HEK293 (cell line): ENCODE measurements around the gene FAM184A.

Experiments
- CTCF ChIA-PET: fragments of 350-600 bp; formaldehyde crosslinking; extraction: SDS; loops from one replicate; lab custom pipeline; 2021; ENCODE audit warnings: antibody characterized with exemption; lab: Yijun Ruan, JAX
- POLR2A ChIA-PET: fragments of 300-600 bp; formaldehyde crosslinking; extraction: SDS; loops from one replicate; lab custom pipeline; 2020; ENCODE audit warnings: antibody characterized with exemption, inconsistent platforms; lab: Yijun Ruan, JAX
- H3K27ac ChIP-seq: fragments of 200-500 bp; sonication (Bioruptor generic); 2 replicates; pipeline ENCODE4 v1.5.1; 2014; ENCODE audit warnings: low read depth, low read length, control low read depth, inconsistent platforms; ENCODE audit errors: extremely low read depth
- H3K36me3 ChIP-seq, 2 experiments: fragments of 200-500 bp in 1 of 2; sonication (Bioruptor generic) in 1 of 2; 1 replicate in 1 of 2; 2 replicates in 1 of 2; pipeline ENCODE4 v1.5.1; 2014 to 2017; ENCODE audit warnings: inconsistent platforms in 2 of 2, low read length in 2 of 2; ENCODE audit not compliant: control insufficient read depth in 2 of 2, insufficient read depth in 1 of 2
- H3K4me1 ChIP-seq: fragments of 200-500 bp; sonication (Bioruptor generic); 2 replicates; pipeline ENCODE4 v1.5.1; 2014; ENCODE audit warnings: mild to moderate bottlenecking, low read length, inconsistent platforms; ENCODE audit not compliant: control insufficient read depth, insufficient read depth
- H3K4me3 ChIP-seq: 2 replicates; pipeline ENCODE4 v1.5.1; 2011; ENCODE audit warnings: low read depth, mild to moderate bottlenecking, control low read depth, low read length, moderate library complexity
- H3K9me3 ChIP-seq: fragments of 200-500 bp; sonication (Bioruptor generic); 2 replicates; pipeline ENCODE4 v1.5.1; 2014; ENCODE audit warnings: low read depth, low read length, inconsistent platforms; ENCODE audit not compliant: control insufficient read depth, insufficient read depth
- FEZF1 ChIP-seq: fragments of 450-650 bp; formaldehyde crosslinking; IDR thresholded peaks from 2 replicates; pipeline ENCODE4 v1.5.1; 2016; ENCODE audit warnings: missing biosample characterization, missing genetic modification characterization
- INSM2 ChIP-seq: fragments of 450-650 bp; formaldehyde crosslinking; IDR thresholded peaks from 2 replicates; pipeline ENCODE4 v1.5.1; 2016; ENCODE audit warnings: missing biosample characterization, missing genetic modification characterization
- KLF10 ChIP-seq: fragments of 450-650 bp; IDR thresholded peaks from 2 replicates; pipeline ENCODE4 v1.5.1; 2018; ENCODE audit warnings: missing biosample characterization, mild to moderate bottlenecking, missing genetic modification characterization
- KLF16 ChIP-seq: fragments of 450-650 bp; formaldehyde crosslinking; IDR thresholded peaks from 2 replicates; pipeline ENCODE4 v1.5.1; 2017; ENCODE audit warnings: missing biosample characterization, missing genetic modification characterization
- KLF7 ChIP-seq: fragments of 450-650 bp; formaldehyde crosslinking; IDR thresholded peaks from 2 replicates; pipeline ENCODE4 v1.5.1; 2016; ENCODE audit warnings: missing biosample characterization, missing genetic modification characterization, borderline replicate concordance
- KLF8 ChIP-seq: fragments of 450-650 bp; formaldehyde crosslinking; IDR thresholded peaks from 2 replicates; pipeline ENCODE4 v1.5.1; 2016; ENCODE audit warnings: missing biosample characterization, missing genetic modification characterization
- ZBTB10 ChIP-seq: fragments of 450-650 bp; formaldehyde crosslinking; IDR thresholded peaks from 2 replicates; pipeline ENCODE4 v1.5.1; 2016; ENCODE audit warnings: missing biosample characterization, missing genetic modification characterization
- ZFHX2 ChIP-seq: fragments of 450-650 bp; formaldehyde crosslinking; conservative IDR thresholded peaks from 2 replicates; pipeline ENCODE4 v1.5.1; 2016; ENCODE audit warnings: missing biosample characterization, missing genetic modification characterization
- ZNF112 ChIP-seq: fragments of 450-650 bp; formaldehyde crosslinking; IDR thresholded peaks from 2 replicates; pipeline ENCODE4 v1.5.0; 2017; ENCODE audit warnings: missing biosample characterization, missing genetic modification characterization
- ZNF335 ChIP-seq: fragments of 450-650 bp; formaldehyde crosslinking; conservative IDR thresholded peaks from 2 replicates; pipeline ENCODE4 v1.5.1; 2016; ENCODE audit warnings: missing biosample characterization, missing genetic modification characterization
- ZNF341 ChIP-seq: fragments of 450-650 bp; formaldehyde crosslinking; IDR thresholded peaks from 2 replicates; pipeline ENCODE4; 2016; ENCODE audit warnings: low read depth, missing biosample characterization, missing genetic modification characterization
- ZNF416 ChIP-seq: fragments of 450-650 bp; formaldehyde crosslinking; IDR thresholded peaks from 2 replicates; pipeline ENCODE4 v1.5.1; 2016; ENCODE audit warnings: missing biosample characterization, missing genetic modification characterization
- ZNF423 ChIP-seq: fragments of 450-650 bp; formaldehyde crosslinking; IDR thresholded peaks from 2 replicates; pipeline ENCODE4 v1.5.1; 2016; ENCODE audit warnings: missing biosample characterization, missing genetic modification characterization
- ZNF555 ChIP-seq: fragments of 450-650 bp; formaldehyde crosslinking; conservative IDR thresholded peaks from 2 replicates; pipeline ENCODE4 v1.5.1; 2017; ENCODE audit warnings: missing biosample characterization, mild to moderate bottlenecking, missing genetic modification characterization, inconsistent platforms
- ZNF596 ChIP-seq: fragments of 450-650 bp; IDR thresholded peaks from 2 replicates; pipeline ENCODE4 v1.5.0; 2018; ENCODE audit warnings: missing biosample characterization, mild to moderate bottlenecking, missing genetic modification characterization, moderate library complexity
- ZNF610 ChIP-seq: fragments of 450-650 bp; formaldehyde crosslinking; IDR thresholded peaks from 2 replicates; pipeline ENCODE4 v1.5.1; 2016; ENCODE audit warnings: missing biosample characterization, missing genetic modification characterization, borderline replicate concordance
- ZNF623 ChIP-seq: fragments of 450-650 bp; formaldehyde crosslinking; IDR thresholded peaks from 2 replicates; pipeline ENCODE4 v1.5.1; 2016; ENCODE audit warnings: missing biosample characterization, missing genetic modification characterization
- ZNF777 ChIP-seq: fragments of 450-650 bp; formaldehyde crosslinking; IDR thresholded peaks from 2 replicates; pipeline ENCODE4 v1.5.1; 2017; ENCODE audit warnings: missing biosample characterization, missing genetic modification characterization, borderline replicate concordance
- ZSCAN16 ChIP-seq: fragments of 450-650 bp; formaldehyde crosslinking; IDR thresholded peaks from 2 replicates; pipeline ENCODE4 v1.5.1; 2016; ENCODE audit warnings: missing biosample characterization, missing genetic modification characterization
- TF ChIP-seq, protein P1 (sequence below): fragments of 450-650 bp; formaldehyde crosslinking; IDR thresholded peaks from 2 replicates; pipeline ENCODE4 v1.5.1; 2016; ENCODE audit warnings: missing biosample characterization, missing genetic modification characterization
- TF ChIP-seq, protein P2 (sequence below): fragments of 450-650 bp; formaldehyde crosslinking; IDR thresholded peaks from 2 replicates; pipeline ENCODE4 v1.5.1; 2016; ENCODE audit warnings: missing biosample characterization, missing genetic modification characterization
- TF ChIP-seq, protein P3 (sequence below): fragments of 450-650 bp; formaldehyde crosslinking; IDR thresholded peaks from 2 replicates; pipeline ENCODE4 v1.5.1; 2017; ENCODE audit warnings: missing biosample characterization, missing genetic modification characterization
- TF ChIP-seq, protein P4 (sequence below): fragments of 450-650 bp; formaldehyde crosslinking; optimal IDR thresholded peaks from 2 replicates; pipeline ENCODE3; 2016; ENCODE audit warnings: missing biosample characterization, mild to moderate bottlenecking, missing genetic modification characterization

The FAM184A gene

GRCh38 chr6:118934461-118935330, 143.8 kb downstream of the FAM184A start, which contains the start of gene MCM9:
TSS of gene MCM9 (minus strand) at chr6:118935159. CDS start at chr6:118931723, 3,436 bp downstream.
- H3K36me3 ChIP-seq, result peaks cover 5 to 26% of the 10 kb centered on the region in 2 experiments
- peaks cover 4% of the 10 kb centered on the region; the same call in 1 of the 2 replicates for H3K4me1 ChIP-seq
- CTCF ChIA-PET, result interaction anchor here (0.5 to 1.3 kb wide), 2 partner anchors 38 to 59 kb away, joined by 3 to 5 read pairs; no protein-coding TSS in a partner anchor
- H3K4me3 ChIP-seq, result peak within 1 kb of the TSS; percentile 85
- no peaks in the 10 kb centered on the region for H3K9me3 ChIP-seq
- POLR2A ChIA-PET, result interaction anchor here (1.0 to 2.4 kb wide), 3 partner anchors 11 to 46 kb away, joined by 3 to 21 read pairs (median 5); partner anchors contain the start of gene ASF1A
- H3K27ac ChIP-seq, result peak within 1 kb of the TSS; percentile 96
- TF ChIP-seq, protein P1, sequence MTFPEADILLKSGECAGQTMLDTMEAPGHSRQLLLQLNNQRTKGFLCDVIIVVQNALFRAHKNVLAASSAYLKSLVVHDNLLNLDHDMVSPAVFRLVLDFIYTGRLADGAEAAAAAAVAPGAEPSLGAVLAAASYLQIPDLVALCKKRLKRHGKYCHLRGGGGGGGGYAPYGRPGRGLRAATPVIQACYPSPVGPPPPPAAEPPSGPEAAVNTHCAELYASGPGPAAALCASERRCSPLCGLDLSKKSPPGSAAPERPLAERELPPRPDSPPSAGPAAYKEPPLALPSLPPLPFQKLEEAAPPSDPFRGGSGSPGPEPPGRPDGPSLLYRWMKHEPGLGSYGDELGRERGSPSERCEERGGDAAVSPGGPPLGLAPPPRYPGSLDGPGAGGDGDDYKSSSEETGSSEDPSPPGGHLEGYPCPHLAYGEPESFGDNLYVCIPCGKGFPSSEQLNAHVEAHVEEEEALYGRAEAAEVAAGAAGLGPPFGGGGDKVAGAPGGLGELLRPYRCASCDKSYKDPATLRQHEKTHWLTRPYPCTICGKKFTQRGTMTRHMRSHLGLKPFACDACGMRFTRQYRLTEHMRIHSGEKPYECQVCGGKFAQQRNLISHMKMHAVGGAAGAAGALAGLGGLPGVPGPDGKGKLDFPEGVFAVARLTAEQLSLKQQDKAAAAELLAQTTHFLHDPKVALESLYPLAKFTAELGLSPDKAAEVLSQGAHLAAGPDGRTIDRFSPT (tag by site-specific recombination), result 0 out of 2 replicates have a peak, but pooled peaks have one; percentile 33
- TF ChIP-seq ZFHX2 (tag by site-specific recombination), result peak; percentile 61
- peak; percentile 62; the same call in 1 of the 2 replicates for TF ChIP-seq KLF8 (tag by site-specific recombination)
- 0 out of 2 replicates have a peak, but pooled peaks have one; percentile 22 for TF ChIP-seq ZNF610 (tag by site-specific recombination)
- TF ChIP-seq KLF10 (tag by site-specific recombination), result 0 out of 2 replicates have a peak, but pooled peaks have one; percentile 63
- TF ChIP-seq, protein P2, sequence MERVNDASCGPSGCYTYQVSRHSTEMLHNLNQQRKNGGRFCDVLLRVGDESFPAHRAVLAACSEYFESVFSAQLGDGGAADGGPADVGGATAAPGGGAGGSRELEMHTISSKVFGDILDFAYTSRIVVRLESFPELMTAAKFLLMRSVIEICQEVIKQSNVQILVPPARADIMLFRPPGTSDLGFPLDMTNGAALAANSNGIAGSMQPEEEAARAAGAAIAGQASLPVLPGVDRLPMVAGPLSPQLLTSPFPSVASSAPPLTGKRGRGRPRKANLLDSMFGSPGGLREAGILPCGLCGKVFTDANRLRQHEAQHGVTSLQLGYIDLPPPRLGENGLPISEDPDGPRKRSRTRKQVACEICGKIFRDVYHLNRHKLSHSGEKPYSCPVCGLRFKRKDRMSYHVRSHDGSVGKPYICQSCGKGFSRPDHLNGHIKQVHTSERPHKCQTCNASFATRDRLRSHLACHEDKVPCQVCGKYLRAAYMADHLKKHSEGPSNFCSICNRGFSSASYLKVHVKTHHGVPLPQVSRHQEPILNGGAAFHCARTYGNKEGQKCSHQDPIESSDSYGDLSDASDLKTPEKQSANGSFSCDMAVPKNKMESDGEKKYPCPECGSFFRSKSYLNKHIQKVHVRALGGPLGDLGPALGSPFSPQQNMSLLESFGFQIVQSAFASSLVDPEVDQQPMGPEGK (tag by site-specific recombination), result peak; percentile 33; the same call in 1 of the 2 replicates
- TF ChIP-seq INSM2, result no peak
- peak; percentile 96 for TF ChIP-seq ZNF335 (tag by site-specific recombination)
- TF ChIP-seq KLF16 (tag by site-specific recombination), result peak; percentile 58; the same call in 1 of the 2 replicates
- TF ChIP-seq, protein P3, sequence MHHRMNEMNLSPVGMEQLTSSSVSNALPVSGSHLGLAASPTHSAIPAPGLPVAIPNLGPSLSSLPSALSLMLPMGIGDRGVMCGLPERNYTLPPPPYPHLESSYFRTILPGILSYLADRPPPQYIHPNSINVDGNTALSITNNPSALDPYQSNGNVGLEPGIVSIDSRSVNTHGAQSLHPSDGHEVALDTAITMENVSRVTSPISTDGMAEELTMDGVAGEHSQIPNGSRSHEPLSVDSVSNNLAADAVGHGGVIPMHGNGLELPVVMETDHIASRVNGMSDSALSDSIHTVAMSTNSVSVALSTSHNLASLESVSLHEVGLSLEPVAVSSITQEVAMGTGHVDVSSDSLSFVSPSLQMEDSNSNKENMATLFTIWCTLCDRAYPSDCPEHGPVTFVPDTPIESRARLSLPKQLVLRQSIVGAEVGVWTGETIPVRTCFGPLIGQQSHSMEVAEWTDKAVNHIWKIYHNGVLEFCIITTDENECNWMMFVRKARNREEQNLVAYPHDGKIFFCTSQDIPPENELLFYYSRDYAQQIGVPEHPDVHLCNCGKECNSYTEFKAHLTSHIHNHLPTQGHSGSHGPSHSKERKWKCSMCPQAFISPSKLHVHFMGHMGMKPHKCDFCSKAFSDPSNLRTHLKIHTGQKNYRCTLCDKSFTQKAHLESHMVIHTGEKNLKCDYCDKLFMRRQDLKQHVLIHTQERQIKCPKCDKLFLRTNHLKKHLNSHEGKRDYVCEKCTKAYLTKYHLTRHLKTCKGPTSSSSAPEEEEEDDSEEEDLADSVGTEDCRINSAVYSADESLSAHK (tag by site-specific recombination), result 0 out of 2 replicates have a peak, but pooled peaks have one; percentile 13
- no peak for TF ChIP-seq ZNF555 (tag by site-specific recombination)
- no peak for TF ChIP-seq ZNF416 (tag by site-specific recombination)
- peak; percentile 55; the same call in 1 of the 2 replicates for TF ChIP-seq ZNF341
- TF ChIP-seq KLF7 (tag by site-specific recombination), result peak; percentile 24; the same call in 1 of the 2 replicates
- TF ChIP-seq, protein P4, sequence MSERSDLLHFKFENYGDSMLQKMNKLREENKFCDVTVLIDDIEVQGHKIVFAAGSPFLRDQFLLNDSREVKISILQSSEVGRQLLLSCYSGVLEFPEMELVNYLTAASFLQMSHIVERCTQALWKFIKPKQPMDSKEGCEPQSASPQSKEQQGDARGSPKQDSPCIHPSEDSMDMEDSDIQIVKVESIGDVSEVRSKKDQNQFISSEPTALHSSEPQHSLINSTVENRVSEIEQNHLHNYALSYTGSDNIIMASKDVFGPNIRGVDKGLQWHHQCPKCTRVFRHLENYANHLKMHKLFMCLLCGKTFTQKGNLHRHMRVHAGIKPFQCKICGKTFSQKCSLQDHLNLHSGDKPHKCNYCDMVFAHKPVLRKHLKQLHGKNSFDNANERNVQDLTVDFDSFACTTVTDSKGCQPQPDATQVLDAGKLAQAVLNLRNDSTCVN (tag by site-specific recombination), result peak; percentile 90
- TF ChIP-seq ZNF623 (tag by site-specific recombination), result 0 out of 2 replicates have a peak, but pooled peaks have one; percentile 24
- TF ChIP-seq ZNF112 (tag by site-specific recombination), result no peak
- no peak for TF ChIP-seq ZNF423
- TF ChIP-seq ZNF777 (tag by site-specific recombination), result peak; percentile 30; the same call in 1 of the 2 replicates
- peak; percentile 61 for TF ChIP-seq ZBTB10 (tag by site-specific recombination)
- no peak for TF ChIP-seq ZNF596 (tag by site-specific recombination)
- no peak for TF ChIP-seq FEZF1 (tag by site-specific recombination)
- TF ChIP-seq ZSCAN16 (tag by site-specific recombination), result 0 out of 2 replicates have a peak, but pooled peaks have one; percentile 24
